DMS 273 treated with DMSO at 0.1 percent for 48 hours (cell line): ENCODE data around the gene C15orf62.

ENCODE experiments used
- DNase-seq: peaks from one replicate; lab custom pipeline; 2025; lab: John Stamatoyannopoulos, UW

The C15orf62 gene

GRCh38 chr15:40782609-40783227, 12.9 kb downstream of the C15orf62 start:
- DNase-seq, result no peak

DNA sequence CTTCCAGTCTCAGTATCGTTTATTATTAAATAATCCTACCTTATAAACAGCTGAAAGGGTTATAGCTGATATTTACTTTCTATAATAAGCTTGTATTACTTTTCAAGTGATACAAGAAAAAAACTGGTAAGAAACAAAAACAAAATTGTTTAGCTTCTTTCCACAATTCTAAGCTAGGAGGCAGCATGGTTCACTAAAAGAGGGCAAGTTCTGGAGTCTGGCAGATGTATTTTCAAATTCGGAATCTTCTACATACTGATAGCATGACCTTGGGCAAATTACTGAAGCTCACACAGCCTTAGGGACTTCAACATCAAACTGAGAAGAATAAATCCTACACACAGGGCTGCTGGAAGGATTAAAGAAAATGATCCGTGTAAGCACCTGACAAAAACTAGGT, 15.4 kb downstream of the C15orf62 start:
- DNase-seq, result no peak

- DNase-seq, result no peak
Measured at GRCh38 chr15:40785814-40786213, 16.0 kb downstream of the C15orf62 start.

GRCh38 chr15:40787344-40787841, 17.6 kb downstream of the C15orf62 start:
- no peak for DNase-seq

GRCh38 chr15:40787991-40788390, 18.2 kb downstream of the C15orf62 start:
- DNase-seq, result no peak

- DNase-seq, result no peak
Measured at GRCh38 chr15:40789119-40789518, 19.3 kb downstream of the C15orf62 start.

DNA sequence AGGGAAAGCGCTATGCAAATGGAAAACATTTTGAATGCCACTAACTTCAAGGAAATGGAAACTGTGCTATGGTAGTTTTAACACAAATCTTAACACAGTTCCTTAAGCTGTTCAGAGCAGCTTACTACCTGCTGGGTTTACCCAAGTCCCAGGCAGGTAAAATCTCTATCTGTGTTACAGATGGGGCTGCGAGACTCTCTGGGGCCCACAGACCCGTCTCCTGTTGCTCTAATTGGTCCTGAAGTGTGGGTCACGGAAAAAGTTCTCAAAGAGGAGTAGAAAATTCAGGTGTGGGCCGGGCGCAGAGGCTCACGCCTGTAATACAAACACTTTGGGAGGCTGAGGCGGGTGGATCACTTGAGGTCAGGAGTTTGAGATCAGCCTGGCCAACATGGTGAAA, 20.2 kb downstream of the C15orf62 start:
- DNase-seq, result no peak

GRCh38 chr15:40790718-40791117, 20.9 kb downstream of the C15orf62 start:
- DNase-seq, result no peak

GRCh38 chr15:40792394-40792793, 22.6 kb downstream of the C15orf62 start:
- DNase-seq, result no peak

DNA sequence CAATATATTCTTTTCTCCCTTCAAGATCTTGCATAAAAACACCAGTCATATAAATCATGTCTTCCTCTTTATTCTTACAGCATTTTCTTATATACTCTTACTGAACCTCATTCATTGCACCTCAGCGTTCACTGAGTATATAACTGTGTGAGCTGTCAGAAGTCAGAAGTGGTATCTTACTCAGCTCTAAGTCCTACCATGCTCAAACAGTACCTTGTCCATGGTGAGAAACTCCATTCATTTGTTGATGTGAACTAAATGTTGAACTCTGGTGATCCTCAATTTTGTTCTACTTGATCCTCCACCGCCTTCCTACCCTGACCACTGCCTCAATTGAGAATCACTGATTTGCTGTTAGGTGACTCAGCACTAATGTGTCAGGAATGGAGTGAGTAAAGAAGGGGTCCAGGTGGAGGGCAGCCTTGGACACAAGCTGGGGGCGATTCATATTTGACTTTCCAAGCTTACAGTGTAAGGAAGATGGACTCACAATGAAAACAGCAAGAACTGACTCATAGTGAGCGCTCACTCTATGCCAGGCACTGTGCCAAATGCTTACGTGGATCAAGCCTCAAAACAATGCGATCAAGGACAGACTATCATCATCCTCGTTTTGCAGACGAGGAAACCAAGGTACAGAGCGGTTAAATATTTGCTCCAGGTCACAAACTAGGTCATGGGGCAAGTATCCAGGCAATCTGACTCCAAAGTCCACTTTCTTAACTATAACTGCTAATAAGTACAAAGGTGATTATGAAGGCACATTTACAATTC, 23.6 kb downstream of the C15orf62 start:
- DNase-seq, result no peak

DNA sequence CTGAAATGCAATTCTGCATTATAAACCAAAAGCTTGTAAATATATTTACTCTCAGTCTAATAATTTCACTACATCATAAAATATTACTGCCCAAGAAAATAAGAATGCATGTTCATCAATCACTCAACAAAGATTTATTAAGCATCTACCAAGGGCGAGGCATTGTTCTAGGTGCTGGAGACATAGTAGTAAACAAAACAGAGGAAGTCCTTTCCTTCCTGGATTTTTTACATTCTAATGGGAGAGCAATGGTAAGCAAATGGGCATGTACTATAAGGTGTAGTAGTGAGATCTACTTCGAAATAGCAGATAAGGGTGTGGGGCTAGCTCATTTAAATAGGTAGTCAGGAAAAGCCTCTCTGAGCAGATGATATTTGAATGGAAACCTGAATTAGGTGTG, 26.3 kb downstream of the C15orf62 start:
- no peak for DNase-seq

DNA sequence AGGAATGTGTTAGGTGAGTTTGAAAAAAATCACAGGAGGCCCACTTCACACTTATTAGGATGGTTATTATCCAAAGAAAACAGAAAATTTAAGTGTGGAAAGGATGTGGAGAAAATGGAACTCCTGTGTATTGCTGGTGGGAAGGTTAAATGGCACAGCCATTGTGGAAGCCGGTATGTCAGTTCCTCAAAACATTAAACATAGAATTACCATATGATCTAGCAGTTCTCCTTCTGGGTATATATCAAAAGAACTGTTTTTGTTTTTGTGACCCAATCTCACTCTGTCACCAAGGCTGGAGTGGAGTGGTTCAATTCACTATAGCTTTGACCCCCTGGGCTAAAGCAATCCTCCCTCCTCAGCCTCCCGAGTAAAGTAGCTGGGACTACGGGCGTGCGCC, 26.7 kb downstream of the C15orf62 start:
- no peak for DNase-seq

DNA sequence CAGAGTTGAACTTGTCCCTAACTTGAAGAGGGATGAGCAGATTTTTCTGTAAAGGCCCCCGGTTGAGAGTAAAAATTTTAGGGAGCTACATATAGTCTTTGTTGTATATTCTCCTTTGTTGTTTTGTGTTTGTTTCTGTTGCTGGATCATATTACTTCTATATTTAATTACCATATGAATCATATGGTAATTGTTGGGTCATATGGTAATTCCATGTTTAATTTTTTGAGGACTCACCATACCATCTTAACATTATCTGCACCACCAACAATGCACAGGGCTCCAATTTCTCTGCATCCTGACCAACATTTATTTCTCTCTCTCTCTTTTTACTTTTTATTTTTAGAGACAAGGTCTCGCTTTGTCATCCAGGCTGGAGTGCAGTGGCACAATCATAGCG, 29.7 kb downstream of the C15orf62 start:
- no peak for DNase-seq

GRCh38 chr15:40803076-40803475, 33.3 kb downstream of the C15orf62 start:
- DNase-seq, result no peak

GRCh38 chr15:40803688-40804087, 33.9 kb downstream of the C15orf62 start:
- no peak for DNase-seq

- DNase-seq, result no peak
Measured at GRCh38 chr15:40806672-40807027, 36.9 kb downstream of the C15orf62 start.

GRCh38 chr15:40807028-40807887, 37.5 kb downstream of the C15orf62 start, which contains the start of the genes DNAJC17 and ZFYVE19:
DNAJC17 (minus strand) TSS chr15:40807473; CDS start chr15:40807446, 27 bp downstream.
ZFYVE19 (plus strand) TSS chr15:40807089; CDS start chr15:40807590, 501 bp downstream.
- peak; percentile 90 for DNase-seq

GRCh38 chr15:40807888-40808461, 38.2 kb downstream of the C15orf62 start:
- DNase-seq, result no peak

- DNase-seq, result no peak
Measured at GRCh38 chr15:40808861-40809450, 39.2 kb downstream of the C15orf62 start.

GRCh38 chr15:40812721-40813425, 43.1 kb downstream of the C15orf62 start:
- no peak for DNase-seq
